Testis (tissue), 2 donors: ENCODE results near the gene CST8.

Experiments used
- CTCF ChIP-seq, 3 experiments: fragments of 450-650 bp in 2 of 3; fragments of 200-600 bp in 1 of 3; sonication (generic) in 1 of 3; IDR thresholded peaks; one replicate each; pipeline ENCODE4 v1.5.1; 2016 to 2019; ENCODE audit warnings: antibody characterized with exemption in 3 of 3, mild to moderate bottlenecking in 2 of 3, moderate library complexity in 1 of 3
- POLR2A ChIP-seq: fragments of 450-650 bp; IDR thresholded peaks from one replicate; pipeline ENCODE4 v1.6.1; 2017; ENCODE audit warnings: antibody characterized with exemption, mild to moderate bottlenecking, moderate library complexity

DNA sequence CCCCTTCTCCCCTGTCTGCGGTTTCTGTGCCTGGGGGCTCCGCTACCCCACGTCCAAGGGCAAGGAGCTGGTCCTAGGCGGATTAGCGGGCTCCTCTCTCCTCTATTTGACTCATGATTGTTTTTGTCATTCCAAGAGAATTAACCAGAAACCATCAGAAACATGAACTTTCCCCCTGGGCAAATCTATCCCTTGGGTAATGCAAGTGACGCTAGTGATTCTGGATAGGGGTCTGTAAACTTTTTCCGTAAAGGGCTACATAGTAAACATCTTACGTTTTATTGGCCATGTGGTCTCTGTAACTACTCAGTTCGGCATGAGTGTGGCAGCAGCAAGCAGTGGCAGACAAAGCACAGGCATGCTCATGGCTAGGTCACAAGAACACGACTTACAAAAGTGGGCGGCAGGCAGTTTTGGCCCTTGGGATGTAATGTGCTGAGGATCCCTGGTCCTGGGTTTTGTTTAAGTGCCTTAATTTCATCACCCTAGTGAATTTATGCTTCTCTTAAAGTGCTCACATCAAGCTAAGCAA is 38.9 kb upstream of the CST8 start:
- TF ChIP-seq CTCF (IDR thresholded peaks at IDR 0.05) (no peak), POLR2A (no peak)
